HG03108 (cell line): ENCODE results near the gene C16orf96.
"Not testable (repeated sequence)": the region's sequence is repeated elsewhere in the genome, so short reads cannot be mapped to it uniquely, and the experiment has no call there.

Experiments used
- ATAC-seq: cut with Tn5 transposase; IDR thresholded peaks from one replicate; pipeline ENCODE4 v1.9.1; 2021; ENCODE audit warnings: moderate library complexity; ENCODE audit not compliant: unreplicated experiment

C16orf96 gene

GRCh38 chr16:4561596-4561995 is 5.5 kb downstream of the C16orf96 start:
- no peak for ATAC-seq

GRCh38 chr16:4564661-4565267 is 8.6 kb downstream of the C16orf96 start:
- no peak for ATAC-seq

GRCh38 chr16:4566144-4566543 is 10.0 kb downstream of the C16orf96 start:
- no peak for ATAC-seq

- no peak for ATAC-seq
Measured at GRCh38 chr16:4570086-4570485, 13.9 kb downstream of the C16orf96 start.

- no peak for ATAC-seq
Measured at GRCh38 chr16:4570688-4571321, 14.7 kb downstream of the C16orf96 start.

- no peak for ATAC-seq
Measured at GRCh38 chr16:4572715-4573114, 16.6 kb downstream of the C16orf96 start.

GRCh38 chr16:4573926-4574325 is 17.8 kb downstream of the C16orf96 start:
- ATAC-seq: not testable (repeated sequence)

- ATAC-seq: no peak
Measured at GRCh38 chr16:4574919-4575705, 19.0 kb downstream of the C16orf96 start.

- no peak for ATAC-seq
Measured at GRCh38 chr16:4576008-4576407, 19.9 kb downstream of the C16orf96 start.

GRCh38 chr16:4578961-4579530 is 22.9 kb downstream of the C16orf96 start:
- no peak for ATAC-seq

GRCh38 chr16:4580250-4580649 is 24.1 kb downstream of the C16orf96 start:
- ATAC-seq: no peak

- no peak for ATAC-seq
Measured at GRCh38 chr16:4583906-4584305, 27.8 kb downstream of the C16orf96 start.

- no peak for ATAC-seq
Measured at GRCh38 chr16:4586291-4586690, 30.2 kb downstream of the C16orf96 start.

GRCh38 chr16:4588386-4588785 is 32.2 kb downstream of the C16orf96 start:
- ATAC-seq: no peak

GRCh38 chr16:4588961-4589360 is 32.8 kb downstream of the C16orf96 start:
- ATAC-seq: no peak

- ATAC-seq: no peak
Measured at GRCh38 chr16:4591191-4591590, 35.1 kb downstream of the C16orf96 start.

- ATAC-seq: no peak
Measured at GRCh38 chr16:4591706-4592470, 35.7 kb downstream of the C16orf96 start.

GRCh38 chr16:4593086-4593485 is 36.9 kb downstream of the C16orf96 start:
- no peak for ATAC-seq

GRCh38 chr16:4594433-4595410 is 38.6 kb downstream of the C16orf96 start:
- ATAC-seq: no peak

- no peak for ATAC-seq
Measured at GRCh38 chr16:4597174-4597573, 41.0 kb downstream of the C16orf96 start.
